IMR-90 (cell line): ENCODE results near the gene CERS5. TPM values are rescaled to one million over a fixed set of nuclear protein-coding genes. Genes with fewer than 3 reads are reported as not detected.

Source experiments
- ATAC-seq: fragments of 200-7000 bp; cut with Tn5 transposase; 2 replicates; pipeline ENCODE4 v1.9.1; 2020; ENCODE audit warnings: low read depth, mild to moderate bottlenecking, moderate library complexity
- BruUV-seq: library from RNA; stranded (reverse); fragments of 400-500 nt; replicated peaks from 2 replicates; lab custom pipeline; 2021; lab: Mats Ljungman, UMichigan
- CTCF ChIA-PET: fragments of 300-600 bp; formaldehyde crosslinking; extraction: SDS; loops from one replicate; lab custom pipeline; 2021; ENCODE audit warnings: antibody characterized with exemption; lab: Yijun Ruan, JAX
- POLR2A ChIA-PET: fragments of 300-600 bp; sonication (Branson Sonifier 250); formaldehyde crosslinking; loops from one replicate; lab custom pipeline; 2022; ENCODE audit warnings: antibody characterized with exemption; ENCODE audit not compliant: unreplicated experiment; lab: Charles Lee
- DNase-seq: peaks from one replicate; pipeline ENCODE4 v3.0.0; 2013
- H2AFZ ChIP-seq: replicated peaks from 2 replicates; pipeline ENCODE3; 2013; ENCODE audit warnings: low read length, mild to moderate bottlenecking; ENCODE audit not compliant: poor library complexity
- H2AK5ac ChIP-seq: 2 replicates; pipeline ENCODE4 v1.6.1; 2013; ENCODE audit warnings: low read depth, low read length, inconsistent platforms
- H2AK9ac ChIP-seq: replicated peaks from 2 replicates; pipeline ENCODE3; 2013; ENCODE audit warnings: mild to moderate bottlenecking, low read depth, low read length, moderate library complexity; ENCODE audit not compliant: poor library complexity
- H2BK120ac ChIP-seq: 2 replicates; pipeline ENCODE4 v1.6.1; 2013; ENCODE audit warnings: low read depth, low read length, inconsistent platforms
- H2BK15ac ChIP-seq: 3 replicates; pipeline ENCODE4 v1.6.1; 2013; ENCODE audit warnings: low read depth, low read length, inconsistent platforms
- H2BK20ac ChIP-seq: 2 replicates; pipeline ENCODE4 v1.6.1; 2013; ENCODE audit warnings: low read depth, mild to moderate bottlenecking, inconsistent platforms, low read length, moderate library complexity
- H2BK5ac ChIP-seq: 2 replicates; pipeline ENCODE4 v1.6.1; 2013; ENCODE audit warnings: mild to moderate bottlenecking, low read depth, low read length, inconsistent platforms; ENCODE audit not compliant: poor library complexity, severe bottlenecking
- H3K14ac ChIP-seq: replicated peaks from 2 replicates; pipeline ENCODE4 v1.6.1; 2013; ENCODE audit warnings: low read depth, low read length, inconsistent platforms
- H3K18ac ChIP-seq: 2 replicates; pipeline ENCODE4 v1.6.1; 2013; ENCODE audit warnings: low read depth, low read length, control low read depth
- H3K23ac ChIP-seq: 2 replicates; pipeline ENCODE4 v1.6.1; 2013; ENCODE audit warnings: low read depth, low read length, inconsistent platforms
- H3K27ac ChIP-seq: 2 replicates; pipeline ENCODE4 v1.5.1; 2013; ENCODE audit warnings: mild to moderate bottlenecking, control low read depth, low read length; ENCODE audit not compliant: insufficient read depth
- H3K27me3 ChIP-seq: 2 replicates; pipeline ENCODE4 v1.6.1; 2013; ENCODE audit warnings: low read length; ENCODE audit not compliant: control insufficient read depth, insufficient read depth
- H3K36me3 ChIP-seq: 2 replicates; pipeline ENCODE4 v1.6.1; 2013; ENCODE audit warnings: low read length, mixed read lengths; ENCODE audit not compliant: control insufficient read depth, insufficient read depth
- H3K4ac ChIP-seq: 2 replicates; pipeline ENCODE4 v1.6.1; 2013; ENCODE audit warnings: low read depth, low read length, inconsistent platforms
- H3K4me1 ChIP-seq: 2 replicates; pipeline ENCODE4 v1.6.1; 2013; ENCODE audit warnings: low read length, mixed read lengths; ENCODE audit not compliant: control insufficient read depth, insufficient read depth
- H3K4me2 ChIP-seq: 2 replicates; pipeline ENCODE4 v1.6.1; 2013; ENCODE audit warnings: low read depth, mild to moderate bottlenecking, control low read depth, low read length, moderate library complexity
- H3K4me3 ChIP-seq: 2 replicates; pipeline ENCODE4 v1.5.1; 2013; ENCODE audit warnings: low read depth, mild to moderate bottlenecking, control low read depth, low read length, moderate library complexity; ENCODE audit not compliant: insufficient read depth
- H3K56ac ChIP-seq: 2 replicates; pipeline ENCODE4 v1.6.1; 2013; ENCODE audit warnings: low read length, inconsistent platforms; ENCODE audit not compliant: insufficient read depth; ENCODE audit errors: extremely low read depth
- H3K79me1 ChIP-seq, 2 experiments: 2 replicates each; pipeline ENCODE4 v1.6.1; 2013; ENCODE audit warnings: low read length in 2 of 2, inconsistent platforms in 1 of 2, low read depth in 1 of 2
- H3K9ac ChIP-seq: 2 replicates; pipeline ENCODE4 v1.6.1; 2013; ENCODE audit warnings: low read depth, low read length, control low read depth
- H3K9me1 ChIP-seq: 2 replicates; pipeline ENCODE4 v1.6.1; 2013; ENCODE audit warnings: low read length, inconsistent platforms; ENCODE audit not compliant: insufficient read depth
- H3K9me3 ChIP-seq: 2 replicates; pipeline ENCODE4 v1.6.1; 2013; ENCODE audit warnings: low read length; ENCODE audit not compliant: control insufficient read depth, insufficient read depth
- H4K20me1 ChIP-seq: 2 replicates; pipeline ENCODE4 v1.6.1; 2013; ENCODE audit warnings: low read length, inconsistent platforms; ENCODE audit not compliant: insufficient read depth
- H4K5ac ChIP-seq: 2 replicates; pipeline ENCODE4 v1.6.1; 2013; ENCODE audit warnings: mild to moderate bottlenecking, low read depth, low read length, control low read depth
- H4K8ac ChIP-seq, 2 experiments: 2 replicates each; pipeline ENCODE4 v1.6.1; 2013; ENCODE audit warnings: low read depth in 2 of 2, low read length in 2 of 2, control low read depth in 1 of 2, inconsistent platforms in 1 of 2
- H4K91ac ChIP-seq: 2 replicates; pipeline ENCODE4 v1.6.1; 2013; ENCODE audit warnings: low read depth, low read length, inconsistent platforms; ENCODE audit not compliant: insufficient read depth
- BHLHE40 ChIP-seq: fragments of 150-350 bp; IDR thresholded peaks from 2 replicates; pipeline ENCODE4 v1.6.1; 2016; ENCODE audit warnings: mild to moderate bottlenecking, low read depth, low read length
- CEBPB ChIP-seq: IDR thresholded peaks from 2 replicates; pipeline ENCODE4 v1.6.1; 2012; ENCODE audit warnings: low read depth, low read length, improper control_type of control experiment
- CHD1 ChIP-seq: IDR thresholded peaks from 2 replicates; pipeline ENCODE4 v1.6.1; 2012; ENCODE audit warnings: low read depth, low read length, improper control_type of control experiment
- FOS ChIP-seq: fragments of 150-350 bp; IDR thresholded peaks from 2 replicates; pipeline ENCODE4 v1.6.1; 2016; ENCODE audit warnings: low read depth, low read length
- MAFK ChIP-seq: IDR thresholded peaks from 2 replicates; pipeline ENCODE4 v1.6.1; 2012; ENCODE audit warnings: low read depth, low read length, improper control_type of control experiment
- MAZ ChIP-seq: IDR thresholded peaks from 2 replicates; pipeline ENCODE4 v1.6.1; 2012; ENCODE audit warnings: low read depth, mild to moderate bottlenecking, low read length, improper control_type of control experiment, moderate library complexity, borderline replicate concordance
- MXI1 ChIP-seq: IDR thresholded peaks from 2 replicates; pipeline ENCODE4 v1.6.1; 2012; ENCODE audit warnings: low read depth, mild to moderate bottlenecking, low read length, moderate library complexity, borderline replicate concordance
- NFE2L2 ChIP-seq: fragments of 150-350 bp; IDR thresholded peaks from 2 replicates; pipeline ENCODE4 v1.6.1; 2016; ENCODE audit warnings: low read depth, mild to moderate bottlenecking, low read length
- POLR2A ChIP-seq: IDR thresholded peaks from 2 replicates; pipeline ENCODE4 v1.6.1; 2012; ENCODE audit warnings: mild to moderate bottlenecking, low read depth, low read length
- RAD21 ChIP-seq: IDR thresholded peaks from 2 replicates; pipeline ENCODE4 v1.6.1; 2012; ENCODE audit warnings: low read length, improper control_type of control experiment
- RCOR1 ChIP-seq: IDR thresholded peaks from 2 replicates; pipeline ENCODE4 v1.6.1; 2012; ENCODE audit warnings: mild to moderate bottlenecking, low read length, improper control_type of control experiment; ENCODE audit not compliant: insufficient replicate concordance
- RFX5 ChIP-seq: IDR thresholded peaks from 2 replicates; pipeline ENCODE4 v1.8.0; 2012; ENCODE audit warnings: low read depth, mild to moderate bottlenecking, low read length, moderate library complexity
- SMC3 ChIP-seq: fragments of 150-350 bp; IDR thresholded peaks from 2 replicates; pipeline ENCODE4 v1.6.1; 2016; ENCODE audit warnings: low read depth, mild to moderate bottlenecking, antibody characterized with exemption, low read length, moderate library complexity
- WGBS, 2 experiments: methylation state at CpG; one replicate each; pipeline versions ENCODE4 v1.1.5 to v1.1.7; 2013; ENCODE audit warnings: missing lambda C conversion rate in 2 of 2; ENCODE audit not compliant: insufficient read length in 1 of 2; ENCODE audit errors: extremely low coverage in 2 of 2; 5-methylcytosine and 5-hydroxymethylcytosine counted together
- dilution Hi-C: fragments of 300-500 bp; cut with HindIII; formaldehyde crosslinking; loops from one replicate; pipeline ENCODE4 v1.14.3; 2018; ENCODE audit warnings: low sequenced_read_pairs; ENCODE audit not compliant: unreplicated experiment
- in situ Hi-C: fragments of 300-500 bp; cut with MboI; formaldehyde crosslinking; loops from 3 replicates; pipeline ENCODE4 v1.14.3; 2019; ENCODE audit warnings: low sequenced_read_pairs, inconsistent platforms, mixed read lengths
- intact Hi-C: fragments of 100-400 bp; cut with micrococcal nuclease; formaldehyde crosslinking; loops from 2 replicates; pipeline ENCODE4 v1.10.0; 2022
- polyA plus RNA-seq, 3 experiments: library from polyadenylated mRNA; depleted of rRNA; stranded (reverse); fragments of >200 nt; gene quantifications; 2 replicates each; pipeline ENCODE4 v1.2.3, GENCODE V29; 2012; ENCODE audit warnings: low replicate concordance in 1 of 3
- total RNA-seq: library from RNA; depleted of rRNA; stranded (reverse); fragments of >200 nt; gene quantifications from 2 replicates; pipeline ENCODE4 v1.2.3, GENCODE V29; 2012
- TF ChIP-seq, protein P1 (sequence below): fragments of 150-350 bp; IDR thresholded peaks from 2 replicates; pipeline ENCODE4 v1.6.1; 2016; ENCODE audit warnings: low read depth, mild to moderate bottlenecking, low read length, moderate library complexity, borderline replicate concordance
- TF ChIP-seq, protein P2 (sequence below): fragments of 150-350 bp; IDR thresholded peaks from 2 replicates; pipeline ENCODE4 v1.6.1; 2017; ENCODE audit warnings: mild to moderate bottlenecking, antibody characterized with exemption, low read length, low read depth
- TF ChIP-seq, protein P3 (sequence below): conservative IDR thresholded peaks from 2 replicates; pipeline ENCODE4 v1.5.1; 2012; ENCODE audit warnings: mild to moderate bottlenecking, low read depth, low read length, improper control_type of control experiment

Gene CERS5
- total and polyA plus RNA-seq, 2 of the 4 experiments (the other 2 are of a cell fraction) = 40.3 to 60.3 TPM

DNA sequence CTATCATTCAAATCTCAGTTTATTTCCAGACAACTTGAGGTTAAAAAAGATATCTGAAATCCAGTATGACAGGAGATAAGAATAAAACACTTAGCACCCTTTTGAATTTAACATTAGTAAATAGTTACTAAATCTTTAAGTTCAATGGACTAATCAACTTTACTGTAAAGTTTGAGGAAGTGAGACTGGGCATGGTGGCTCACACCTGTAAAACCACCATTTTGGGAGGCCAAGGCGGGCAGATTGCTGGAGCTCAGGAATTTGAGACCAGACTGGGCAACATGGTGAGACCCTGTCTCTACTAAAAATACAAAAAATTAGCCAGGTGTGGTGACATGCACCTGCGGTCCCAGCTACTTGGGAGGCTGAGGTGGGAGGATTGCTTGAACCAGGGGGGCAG lies 40.3 kb upstream of the CERS5 start:
- Histone ChIP-seq H3K9me3 (no peaks in the 10 kb centered on the region), H4K8ac (no peak overlapping the region), H3K56ac (no peak overlapping the region), H2BK120ac (no peak overlapping the region), H3K9ac (no peak overlapping the region), H3K27me3 (no peaks in the 10 kb centered on the region), H2BK15ac (no peak overlapping the region), H2AFZ (no peak overlapping the region), H3K4me1 (peaks cover 9% of the 10 kb centered on the region; the same call in 1 of the 2 replicates), H3K27ac (no peak overlapping the region), H3K4me2 (no peak overlapping the region), H3K4me3 (no peak overlapping the region), H3K36me3 (peaks cover 42% of the 10 kb centered on the region), H2BK20ac (no peak overlapping the region), H3K23ac (no peak overlapping the region), H4K91ac (no peak overlapping the region), H4K20me1 (peaks cover 42% of the 10 kb centered on the region), H2BK5ac (no peak overlapping the region), H3K14ac (no peak overlapping the region), H3K4ac (no peak overlapping the region), H2AK9ac (no peak overlapping the region), H2AK5ac (no peak overlapping the region), H4K5ac (no peak overlapping the region), H3K9me1 (peaks cover 12% of the 10 kb centered on the region), H3K79me1 (peaks cover 25 to 73% of the 10 kb centered on the region in 2 experiments), H3K18ac (no peak overlapping the region)
- TF ChIP-seq POLR2A = no peak
- TF ChIP-seq, protein P1, sequence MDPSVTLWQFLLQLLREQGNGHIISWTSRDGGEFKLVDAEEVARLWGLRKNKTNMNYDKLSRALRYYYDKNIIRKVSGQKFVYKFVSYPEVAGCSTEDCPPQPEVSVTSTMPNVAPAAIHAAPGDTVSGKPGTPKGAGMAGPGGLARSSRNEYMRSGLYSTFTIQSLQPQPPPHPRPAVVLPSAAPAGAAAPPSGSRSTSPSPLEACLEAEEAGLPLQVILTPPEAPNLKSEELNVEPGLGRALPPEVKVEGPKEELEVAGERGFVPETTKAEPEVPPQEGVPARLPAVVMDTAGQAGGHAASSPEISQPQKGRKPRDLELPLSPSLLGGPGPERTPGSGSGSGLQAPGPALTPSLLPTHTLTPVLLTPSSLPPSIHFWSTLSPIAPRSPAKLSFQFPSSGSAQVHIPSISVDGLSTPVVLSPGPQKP = no peak
- TF ChIP-seq MAZ = no peak
- TF ChIP-seq BHLHE40 = no peak
- TF ChIP-seq CHD1 = no peak
- TF ChIP-seq, protein P2, sequence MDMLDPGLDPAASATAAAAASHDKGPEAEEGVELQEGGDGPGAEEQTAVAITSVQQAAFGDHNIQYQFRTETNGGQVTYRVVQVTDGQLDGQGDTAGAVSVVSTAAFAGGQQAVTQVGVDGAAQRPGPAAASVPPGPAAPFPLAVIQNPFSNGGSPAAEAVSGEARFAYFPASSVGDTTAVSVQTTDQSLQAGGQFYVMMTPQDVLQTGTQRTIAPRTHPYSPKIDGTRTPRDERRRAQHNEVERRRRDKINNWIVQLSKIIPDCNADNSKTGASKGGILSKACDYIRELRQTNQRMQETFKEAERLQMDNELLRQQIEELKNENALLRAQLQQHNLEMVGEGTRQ = no peak
- no peak for TF ChIP-seq MAFK
- no peak for TF ChIP-seq FOS
- no peak for TF ChIP-seq CEBPB
- TF ChIP-seq SMC3 = no peak
- TF ChIP-seq, protein P3, sequence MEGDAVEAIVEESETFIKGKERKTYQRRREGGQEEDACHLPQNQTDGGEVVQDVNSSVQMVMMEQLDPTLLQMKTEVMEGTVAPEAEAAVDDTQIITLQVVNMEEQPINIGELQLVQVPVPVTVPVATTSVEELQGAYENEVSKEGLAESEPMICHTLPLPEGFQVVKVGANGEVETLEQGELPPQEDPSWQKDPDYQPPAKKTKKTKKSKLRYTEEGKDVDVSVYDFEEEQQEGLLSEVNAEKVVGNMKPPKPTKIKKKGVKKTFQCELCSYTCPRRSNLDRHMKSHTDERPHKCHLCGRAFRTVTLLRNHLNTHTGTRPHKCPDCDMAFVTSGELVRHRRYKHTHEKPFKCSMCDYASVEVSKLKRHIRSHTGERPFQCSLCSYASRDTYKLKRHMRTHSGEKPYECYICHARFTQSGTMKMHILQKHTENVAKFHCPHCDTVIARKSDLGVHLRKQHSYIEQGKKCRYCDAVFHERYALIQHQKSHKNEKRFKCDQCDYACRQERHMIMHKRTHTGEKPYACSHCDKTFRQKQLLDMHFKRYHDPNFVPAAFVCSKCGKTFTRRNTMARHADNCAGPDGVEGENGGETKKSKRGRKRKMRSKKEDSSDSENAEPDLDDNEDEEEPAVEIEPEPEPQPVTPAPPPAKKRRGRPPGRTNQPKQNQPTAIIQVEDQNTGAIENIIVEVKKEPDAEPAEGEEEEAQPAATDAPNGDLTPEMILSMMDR = no peak
- no peak for TF ChIP-seq RFX5
- TF ChIP-seq RCOR1 = no peak
- no peak for TF ChIP-seq MXI1
- no peak for TF ChIP-seq NFE2L2
- TF ChIP-seq RAD21 = no peak
- CTCF ChIA-PET = interaction anchor here (0.9 kb wide), 1 partner anchor 32 kb away, joined by 3 read pairs; no protein-coding TSS in a partner anchor
- intact Hi-C loops = no loop called here
- dilution Hi-C loops = no loop called here
- WGBS, 2 experiments = no CpG with 5 or more reads among the region's 2 CpGs
- DNase-seq = no peak
- in situ Hi-C loops = loop anchor here (10.0 kb wide), 1 partner anchor 107 kb away; no protein-coding TSS in a partner anchor
- BruUV-seq = no TSS peak
- POLR2A ChIA-PET = no interaction called here
- no peak for ATAC-seq
